Neural cell (in vitro differentiated cells): ENCODE results near the gene DHX36. TPM values are rescaled to one million over a fixed set of nuclear protein-coding genes. Genes with fewer than 3 reads are reported as not detected.

Experiments used
- H2AFZ ChIP-seq: fragments of 200-600, 300-800 bp; sonication (generic), shearing (Covaris generic); 2 replicates; pipeline ENCODE4 v1.6.0; 2014; ENCODE audit warnings: low read depth, mild to moderate bottlenecking, antibody characterized with exemption, low read length, moderate library complexity
- H3F3A ChIP-seq: fragments of 200-600 bp; shearing (Covaris generic); 2 replicates; pipeline ENCODE4 v1.6.1; 2016; ENCODE audit warnings: mild to moderate bottlenecking, moderate library complexity, mixed read lengths, antibody characterized with exemption, low read length; ENCODE audit not compliant: insufficient read depth, poor library complexity, severe bottlenecking
- H3K27ac ChIP-seq: fragments of 200-600, 300-800 bp; sonication (generic), shearing (Covaris generic); 2 replicates; pipeline ENCODE4 v1.5.1; 2014; ENCODE audit warnings: mild to moderate bottlenecking, low read length, moderate library complexity
- H3K27me3 ChIP-seq: fragments of 300-800, 200-600 bp; sonication (generic), shearing (Covaris generic); 2 replicates; pipeline ENCODE4 v1.6.0; 2014; ENCODE audit warnings: mild to moderate bottlenecking, low read depth, low read length, moderate library complexity; ENCODE audit not compliant: insufficient read depth
- H3K36me3 ChIP-seq: fragments of 300-800, 200-600 bp; sonication (generic), shearing (Covaris generic); 2 replicates; pipeline ENCODE4 v1.5.1; 2014; ENCODE audit warnings: mild to moderate bottlenecking, antibody characterized with exemption, low read length, moderate library complexity; ENCODE audit not compliant: insufficient read depth
- H3K4me2 ChIP-seq: fragments of 300-800, 200-600 bp; sonication (generic), shearing (Covaris generic); 2 replicates; pipeline ENCODE4 v1.6.0; 2014; ENCODE audit warnings: mild to moderate bottlenecking, low read length
- H3K4me3 ChIP-seq: fragments of 300-800, 200-600 bp; sonication (generic), shearing (Covaris generic); 2 replicates; pipeline ENCODE4 v1.5.1; 2014; ENCODE audit warnings: mild to moderate bottlenecking, low read length, moderate library complexity
- H3K79me2 ChIP-seq: fragments of 200-600 bp; shearing (Covaris generic); replicated peaks from 2 replicates; pipeline ENCODE4 v1.6.0; 2014; ENCODE audit warnings: mild to moderate bottlenecking, low read length, moderate library complexity; ENCODE audit not compliant: insufficient read depth
- H3K9ac ChIP-seq: fragments of 300-800, 200-600 bp; sonication (generic), shearing (Covaris generic); 2 replicates; pipeline ENCODE4 v1.6.1; 2016; ENCODE audit warnings: mild to moderate bottlenecking, low read length, mixed read lengths
- H3K9me2 ChIP-seq: fragments of 200-600 bp; shearing (Covaris generic); 2 replicates; pipeline ENCODE4 v1.6.1; 2016; ENCODE audit warnings: mild to moderate bottlenecking, low read length, mixed read lengths; ENCODE audit not compliant: insufficient read depth
- H3K9me3 ChIP-seq: fragments of 200-600, 300-800 bp; sonication (generic), shearing (Covaris generic); 2 replicates; pipeline ENCODE4 v1.6.1; 2016; ENCODE audit warnings: mild to moderate bottlenecking, mixed run types, low read length, moderate library complexity, mixed read lengths
- H4K20me1 ChIP-seq: fragments of 200-600 bp; shearing (Covaris generic); 2 replicates; pipeline ENCODE4 v1.6.1; 2016; ENCODE audit warnings: mild to moderate bottlenecking, mixed run types; ENCODE audit not compliant: insufficient read depth
- CTCF ChIP-seq: fragments of 450-650 bp; IDR thresholded peaks from 2 replicates; pipeline ENCODE4 v1.5.1; 2014; ENCODE audit warnings: antibody characterized with exemption, mild to moderate bottlenecking, moderate library complexity; ENCODE audit not compliant: poor library complexity, severe bottlenecking
- EP300 ChIP-seq: fragments of 450-650 bp; conservative IDR thresholded peaks from 2 replicates; pipeline ENCODE4 v1.6.1; 2014; ENCODE audit warnings: antibody characterized with exemption, mild to moderate bottlenecking, moderate library complexity; ENCODE audit not compliant: poor library complexity, severe bottlenecking
- EZH2 ChIP-seq: fragments of 200-600, 300-800 bp; shearing (Covaris generic), sonication (generic); IDR thresholded peaks from 2 replicates; pipeline ENCODE4 v1.6.1; 2014; ENCODE audit warnings: antibody characterized with exemption, low read length, borderline replicate concordance, mild to moderate bottlenecking; ENCODE audit not compliant: insufficient read depth, poor library complexity, severe bottlenecking
- MXI1 ChIP-seq: fragments of 450-650 bp; conservative IDR thresholded peaks from 2 replicates; pipeline ENCODE4 v1.6.1; 2014; ENCODE audit warnings: antibody characterized with exemption, mild to moderate bottlenecking; ENCODE audit not compliant: poor library complexity, severe bottlenecking
- POLR2AphosphoS5 ChIP-seq: IDR thresholded peaks from 2 replicates; pipeline ENCODE4 v1.6.1; 2012
- RAD21 ChIP-seq: fragments of 450-650 bp; conservative IDR thresholded peaks from 2 replicates; pipeline ENCODE4 v1.6.1; 2014; ENCODE audit warnings: antibody characterized with exemption, mild to moderate bottlenecking, moderate library complexity
- REST ChIP-seq: IDR thresholded peaks from 2 replicates; pipeline ENCODE4 v1.6.1; 2012; ENCODE audit warnings: borderline replicate concordance
- SMC3 ChIP-seq: fragments of 450-650 bp; conservative IDR thresholded peaks from 2 replicates; pipeline ENCODE4 v1.6.1; 2014; ENCODE audit warnings: antibody characterized with exemption, mild to moderate bottlenecking, moderate library complexity; ENCODE audit not compliant: poor library complexity
- TAF1 ChIP-seq: IDR thresholded peaks from 2 replicates; pipeline ENCODE4 v1.6.1; 2012; ENCODE audit warnings: low read depth
- polyA plus RNA-seq: library from polyadenylated mRNA; depleted of rRNA; stranded (reverse); fragments of >200 nt; gene quantifications from 2 replicates; pipeline ENCODE4 v1.2.3, GENCODE V29; 2014

The DHX36 gene
- polyA plus RNA-seq, 1 donor from 2014 or later, result 189 TPM

GRCh38 chr3:154274348-154274747, 49.9 kb downstream of the DHX36 start:
- Histone ChIP-seq H3K4me3 (no peak overlapping the region), H3K27ac (no peak overlapping the region), H3K9me2 (no peaks in the 10 kb centered on the region), H3K9me3 (no peaks in the 10 kb centered on the region), H3K4me2 (no peak overlapping the region), H2AFZ (no peak overlapping the region), H3K9ac (no peak overlapping the region), H3F3A (no peaks in the 10 kb centered on the region), H3K36me3 (peaks cover 34% of the 10 kb centered on the region), H3K79me2 (no peaks in the 10 kb centered on the region), H3K27me3 (no peaks in the 10 kb centered on the region), H4K20me1 (no peaks in the 10 kb centered on the region)
- TF ChIP-seq POLR2AphosphoS5 (no peak), SMC3 (no peak), EP300 (no peak), EZH2 (no peak), CTCF (no peak), RAD21 (no peak), REST (no peak), MXI1 (no peak), TAF1 (no peak)

- Histone ChIP-seq H3K36me3 (peaks cover 39% of the 10 kb centered on the region), H3K27me3 (no peaks in the 10 kb centered on the region)
Observed at GRCh38 chr3:154273381-154273780, 50.9 kb downstream of the DHX36 start.

GRCh38 chr3:154254527-154254926, 69.8 kb downstream of the DHX36 start:
- Histone ChIP-seq H2AFZ (no peak overlapping the region), H3F3A (no peaks in the 10 kb centered on the region), H3K4me3 (no peak overlapping the region), H3K9me2 (no peaks in the 10 kb centered on the region), H3K79me2 (no peaks in the 10 kb centered on the region), H3K27me3 (no peaks in the 10 kb centered on the region), H3K36me3 (peaks cover 26% of the 10 kb centered on the region), H3K9me3 (no peaks in the 10 kb centered on the region), H3K27ac (no peak overlapping the region), H4K20me1 (no peaks in the 10 kb centered on the region), H3K9ac (no peak overlapping the region), H3K4me2 (no peak overlapping the region)
- TF ChIP-seq RAD21 (no peak), MXI1 (no peak), SMC3 (no peak), TAF1 (no peak)

More at GRCh38 chr3:154273381-154273780, 50.9 kb downstream of the DHX36 start:
- no peaks in the 10 kb centered on the region for H4K20me1 ChIP-seq
- no peak overlapping the region for H3K9ac ChIP-seq
- H3K4me2 ChIP-seq, result no peak overlapping the region
- H3F3A ChIP-seq, result no peaks in the 10 kb centered on the region
- H3K27ac ChIP-seq, result no peak overlapping the region
- no peaks in the 10 kb centered on the region for H3K79me2 ChIP-seq
- no peak for TF ChIP-seq EP300
- H3K9me3 ChIP-seq, result no peaks in the 10 kb centered on the region
- no peaks in the 10 kb centered on the region for H3K9me2 ChIP-seq
- no peak overlapping the region for H2AFZ ChIP-seq
- no peak overlapping the region for H3K4me3 ChIP-seq
